Measurements from ENCODE around the gene FAM120A. TPM values are rescaled to one million over a fixed set of nuclear protein-coding genes. Genes with fewer than 3 reads are reported as not detected.

The FAM120A gene
- total and polyA plus RNA-seq, 2 of the 13 experiments (the other 11 are each of a cell fraction or from before 2014, with no cell fraction given): 41.3 to 44.4 TPM

DNA sequence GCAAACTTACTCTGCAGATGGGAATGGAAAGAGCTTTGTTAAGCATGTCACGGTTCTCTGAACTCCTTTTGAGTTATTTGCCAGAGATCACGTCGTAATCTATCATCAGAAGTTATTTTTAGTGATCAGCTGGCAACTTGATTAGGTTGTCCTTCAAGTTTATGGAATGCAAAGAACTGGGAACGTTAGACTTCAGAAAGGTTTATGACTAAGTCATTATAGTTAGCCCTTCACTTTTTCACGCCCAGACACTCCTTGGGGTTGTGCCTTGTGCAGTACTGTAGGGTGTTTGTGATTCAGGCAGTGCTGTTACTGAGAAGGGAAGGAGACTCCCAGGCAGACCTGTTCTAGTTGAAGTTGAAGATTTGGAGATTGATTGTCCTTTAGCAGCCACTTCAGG lies 98.1 kb downstream of the FAM120A start (continued):
- TF ChIP-seq ZFP91 (CRISPR knock-in tag; IDR thresholded peaks at IDR 0.05; ENCODE audit: borderline replicate concordance): no peak

- H3K27ac ChIP-seq (ENCODE audit: extremely low read length, insufficient read depth, low read length): no peak overlapping the region
- FAIRE-seq (no peak), ATAC-seq (no peak), DNase-seq (ENCODE audit: low spot score) (no peak)
- no peaks in the 10 kb centered on the region for H3K79me2 ChIP-seq (ENCODE audit: insufficient read depth, low read length)
- no peaks in the 10 kb centered on the region for H3K9me3 ChIP-seq (ENCODE audit: low read length)
- TF ChIP-seq DBP (CRISPR knock-in tag; IDR thresholded peaks at IDR 0.05; ENCODE audit: not compliant biosample characterization) (no peak), MIXL1 (CRISPR knock-in tag; IDR thresholded peaks at IDR 0.05) (no peak)
- H3K4me2 ChIP-seq (ENCODE audit: low read depth, low read length): no peak overlapping the region
- H4K20me1 ChIP-seq (ENCODE audit: insufficient read depth, low read length): no peaks in the 10 kb centered on the region
- no peak overlapping the region for H3K4me3 ChIP-seq (replicated peaks in 1 of 3; ENCODE audit: insufficient read depth in 1 of 3, low read depth in 2 of 3, low read length in 3 of 3)
- H3K36me3 ChIP-seq (replicated peaks in 1 of 2; ENCODE audit: control insufficient read depth in 1 of 2, insufficient read depth in 2 of 2, low read length in 2 of 2): peaks cover 15 to 71% of the 10 kb centered on the region in 2 experiments
- no peak overlapping the region for H2AFZ ChIP-seq (ENCODE audit: low read length)
- H3K4me1 ChIP-seq (ENCODE audit: insufficient read depth, low read length): peaks cover 9% of the 10 kb centered on the region
- no peaks in the 10 kb centered on the region for H3K27me3 ChIP-seq (ENCODE audit: control insufficient read depth in 1 of 2, insufficient read depth in 2 of 2, low read length in 2 of 2)
- 96% methylated on average over 1 of the region's 1 CpG for WGBS (ENCODE audit: low lambda C conversion rate)
- intact Hi-C loops (cut with micrococcal nuclease; ENCODE audit: unreplicated experiment): no loop called here
- ChIA-PET POLR2A (no interaction called here), CTCF (ENCODE audit: low intra/inter-chr PET ratio, low total read pairs) (no interaction called here)
- H3K9ac ChIP-seq (ENCODE audit: insufficient read depth, low read depth, low read length): no peak overlapping the region
- no TSS peak for BruUV-seq (replicated peaks)
- in situ Hi-C loops (cut with HindIII; ENCODE audit: extremely low pct_ligation_motif_present, low pct_unique_long_range_greater_than_20kb): no loop called here
Observed at GRCh38 chr9:93552923-93553322, 101.4 kb downstream of the FAM120A start.

GRCh38 chr9:93555370-93555769 lies 103.9 kb downstream of the FAM120A start:
- in situ Hi-C loops (cut with HindIII; ENCODE audit: extremely low pct_ligation_motif_present, low pct_unique_long_range_greater_than_20kb) (no loop called here), intact Hi-C loops (cut with micrococcal nuclease; ENCODE audit: unreplicated experiment) (no loop called here)
- ChIA-PET CTCF (ENCODE audit: low intra/inter-chr PET ratio, low total read pairs) (no interaction called here), POLR2A (no interaction called here)
- H3K4me3 ChIP-seq (replicated peaks in 1 of 3; ENCODE audit: insufficient read depth in 1 of 3, low read depth in 2 of 3, low read length in 3 of 3): no peak overlapping the region
- H3K27ac ChIP-seq (ENCODE audit: extremely low read length, insufficient read depth, low read length): no peak overlapping the region
- BruUV-seq (replicated peaks): no TSS peak
- no peak for FAIRE-seq
- no peak overlapping the region for H2AFZ ChIP-seq (ENCODE audit: low read length)
- no peak overlapping the region for H3K9ac ChIP-seq (ENCODE audit: insufficient read depth, low read depth, low read length)
- H3K27me3 ChIP-seq (ENCODE audit: control insufficient read depth in 1 of 2, insufficient read depth in 2 of 2, low read length in 2 of 2): no peaks in the 10 kb centered on the region
- no peak overlapping the region for H3K4me2 ChIP-seq (ENCODE audit: low read depth, low read length)
- TF ChIP-seq FOSL1 (CRISPR knock-in tag; IDR thresholded peaks at IDR 0.05; ENCODE audit: borderline replicate concordance): no peak
- TF ChIP-seq, protein P1, sequence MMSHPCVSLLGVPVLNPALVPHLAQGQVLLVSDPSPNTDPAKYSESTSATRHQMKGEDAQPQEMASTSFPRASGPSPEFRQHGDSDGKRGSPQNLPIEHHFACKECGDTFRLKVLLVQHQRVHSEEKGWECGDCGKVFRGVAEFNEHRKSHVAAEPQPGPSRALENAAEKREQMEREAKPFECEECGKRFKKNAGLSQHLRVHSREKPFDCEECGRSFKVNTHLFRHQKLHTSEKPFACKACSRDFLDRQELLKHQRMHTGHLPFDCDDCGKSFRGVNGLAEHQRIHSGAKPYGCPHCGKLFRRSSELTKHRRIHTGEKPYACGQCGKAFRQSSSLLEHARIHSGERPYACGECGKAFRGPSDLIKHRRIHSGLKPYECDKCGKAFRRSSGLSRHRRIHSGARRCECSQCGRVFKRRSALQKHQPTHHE (CRISPR knock-in tag; IDR thresholded peaks at IDR 0.05; ENCODE audit: borderline replicate concordance): no peak
- no peak for TF ChIP-seq HIC2 (CRISPR knock-in tag; IDR thresholded peaks at IDR 0.05; ENCODE audit: low read depth)
- peaks cover 21 to 83% of the 10 kb centered on the region in 2 experiments for H3K36me3 ChIP-seq (replicated peaks in 1 of 2; ENCODE audit: control insufficient read depth in 1 of 2, insufficient read depth in 2 of 2, low read length in 2 of 2)
- 97% methylated on average over 4 of the region's 4 CpGs for whole genome bisulfite sequencing (ENCODE audit: low lambda C conversion rate)
- peaks cover 9% of the 10 kb centered on the region for H3K4me1 ChIP-seq (ENCODE audit: insufficient read depth, low read length)
- H4K20me1 ChIP-seq (ENCODE audit: insufficient read depth, low read length): no peaks in the 10 kb centered on the region
- H3K79me2 ChIP-seq (ENCODE audit: insufficient read depth, low read length): no peaks in the 10 kb centered on the region
- no peak for ATAC-seq
- DNase-seq (ENCODE audit: low spot score): no peak
- no peaks in the 10 kb centered on the region for H3K9me3 ChIP-seq (ENCODE audit: low read length)

All from HepG2 (cell line).